Measurements from ENCODE around the gene GJA3. TPM values are rescaled to one million over a fixed set of nuclear protein-coding genes. Genes with fewer than 3 reads are reported as not detected.
"Not testable (repeated sequence)": the region's sequence is repeated elsewhere in the genome, so short reads cannot be mapped to it uniquely, and the experiment has no call there.

The GJA3 gene
- total and polyA plus RNA-seq, 2 donors (not counting 1 experiment from before 2014, with no cell fraction given) = 0.33 to 0.44 TPM

DNA sequence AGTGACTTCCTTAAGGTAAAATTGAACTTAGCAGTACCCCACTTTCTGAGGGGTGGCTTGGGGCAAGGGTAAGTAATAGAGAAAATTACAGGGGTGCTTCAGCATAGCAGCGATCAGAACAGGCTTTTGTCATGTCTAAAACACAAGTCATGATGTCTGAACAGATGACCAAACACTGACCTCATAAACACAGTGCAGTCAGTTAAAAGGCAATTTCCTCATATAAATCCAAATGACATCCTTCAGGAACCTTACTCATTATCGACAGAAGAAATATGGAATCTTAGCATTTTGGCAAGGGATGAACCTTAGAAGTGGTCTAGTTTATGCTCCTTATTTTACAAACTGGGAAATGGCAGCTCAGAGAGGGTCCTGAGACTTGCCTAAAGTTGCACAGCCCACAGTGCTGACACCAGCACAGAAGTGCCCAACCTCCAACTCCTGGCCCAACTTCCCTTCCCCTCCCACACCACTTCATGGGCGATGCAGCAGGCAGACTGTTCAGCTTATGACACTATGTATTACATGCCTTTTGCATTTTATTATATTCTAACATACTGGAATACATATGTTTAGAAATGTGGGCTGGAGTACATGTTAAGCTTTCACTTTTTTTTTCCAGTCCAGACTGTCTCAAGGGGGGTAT is 3.6 kb downstream of the GJA3 start:
- Histone ChIP-seq H3K79me2 (ENCODE audit: control insufficient read depth, insufficient read depth, low read length) (no peaks in the 10 kb centered on the region), H3K4me3 (replicated peaks in 1 of 4; ENCODE audit: control extremely low read depth in 1 of 4, insufficient read depth in 1 of 4, low read depth in 3 of 4, low read length in 4 of 4) (no peak overlapping the region), H2AFZ (ENCODE audit: low read length) (no peak overlapping the region), H4K20me1 (ENCODE audit: control insufficient read depth, extremely low read depth, insufficient read depth, low read length) (no peaks in the 10 kb centered on the region), H3K4me1 (ENCODE audit: control insufficient read depth, extremely low read depth, insufficient read depth, low read length) (no peaks in the 10 kb centered on the region), H3K36me3 (ENCODE audit: control insufficient read depth, insufficient read depth, low read length) (no peaks in the 10 kb centered on the region), H3K9me3 (ENCODE audit: control insufficient read depth, insufficient read depth, low read depth, low read length) (no peaks in the 10 kb centered on the region), H3K27ac (ENCODE audit: insufficient read depth, low read length) (no peak overlapping the region), H3K4me2 (ENCODE audit: extremely low read depth, insufficient read depth, low read length) (no peak overlapping the region), H3K9ac (ENCODE audit: insufficient read depth, low read length) (no peak overlapping the region), H3K27me3 (ENCODE audit: control insufficient read depth, insufficient read depth, low read length) (peaks cover 8% of the 10 kb centered on the region)
- DNase-seq (ENCODE audit: low read depth in 2 of 2) = no peak
- no peak for TF ChIP-seq EZH2 (IDR thresholded peaks at IDR 0.05; ENCODE audit: low read length, missing control alignments)
- no peak for TF ChIP-seq CTCF (conservative IDR thresholded peaks at IDR 0.05 in 1 of 2, IDR thresholded peaks at IDR 0.05 in 1 of 2; ENCODE audit: low read depth in 1 of 2, low read length in 2 of 2)

GRCh38 chr13:20156702-20157101 is 4.2 kb downstream of the GJA3 start:
- no peaks in the 10 kb centered on the region for H3K36me3 ChIP-seq (ENCODE audit: control insufficient read depth, insufficient read depth, low read length)
- no peaks in the 10 kb centered on the region for H3K9me3 ChIP-seq (ENCODE audit: control insufficient read depth, insufficient read depth, low read depth, low read length)
- peaks cover 8% of the 10 kb centered on the region for H3K27me3 ChIP-seq (ENCODE audit: control insufficient read depth, insufficient read depth, low read length)

DNA sequence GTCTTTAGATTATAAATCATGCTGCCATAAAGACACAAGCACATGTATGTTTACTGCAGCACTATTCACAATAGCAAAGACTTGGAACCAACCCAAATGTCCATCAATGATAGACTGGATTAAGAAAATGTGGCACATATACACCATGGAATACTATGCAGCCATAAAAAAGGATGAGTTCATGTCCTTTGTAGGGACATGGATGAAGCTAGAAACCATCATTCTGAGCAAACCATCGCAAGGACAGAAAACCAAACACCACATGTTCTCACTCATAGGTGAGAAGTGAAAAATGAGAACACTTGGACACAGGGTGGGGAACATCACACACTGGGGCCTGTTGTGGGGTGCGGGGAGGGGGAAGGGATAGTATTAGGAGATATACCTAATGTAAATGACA is 7.6 kb downstream of the GJA3 start:
- not testable (repeated sequence) for H3K27me3 ChIP-seq (ENCODE audit: control insufficient read depth, insufficient read depth, low read length); H4K20me1 ChIP-seq (ENCODE audit: control insufficient read depth, extremely low read depth, insufficient read depth, low read length); H3K4me1 ChIP-seq (ENCODE audit: control insufficient read depth, extremely low read depth, insufficient read depth, low read length); H3K36me3 ChIP-seq (ENCODE audit: control insufficient read depth, insufficient read depth, low read length); H2AFZ ChIP-seq (ENCODE audit: low read length); H3K79me2 ChIP-seq (ENCODE audit: control insufficient read depth, insufficient read depth, low read length); H3K9ac ChIP-seq (ENCODE audit: insufficient read depth, low read length); H3K9me3 ChIP-seq (ENCODE audit: control insufficient read depth, insufficient read depth, low read depth, low read length); H3K4me3 ChIP-seq (replicated peaks in 1 of 4; ENCODE audit: control extremely low read depth in 1 of 4, insufficient read depth in 1 of 4, low read depth in 3 of 4, low read length in 4 of 4); DNase-seq (ENCODE audit: low read depth in 2 of 2); H3K4me2 ChIP-seq (ENCODE audit: extremely low read depth, insufficient read depth, low read length); H3K27ac ChIP-seq (ENCODE audit: insufficient read depth, low read length)

More at GRCh38 chr13:20156702-20157101, 4.2 kb downstream of the GJA3 start:
- Histone ChIP-seq H3K4me3 (replicated peaks in 1 of 4; ENCODE audit: control extremely low read depth in 1 of 4, insufficient read depth in 1 of 4, low read depth in 3 of 4, low read length in 4 of 4) (no peak overlapping the region), H2AFZ (ENCODE audit: low read length) (no peak overlapping the region), H3K79me2 (ENCODE audit: control insufficient read depth, insufficient read depth, low read length) (no peaks in the 10 kb centered on the region), H3K9ac (ENCODE audit: insufficient read depth, low read length) (no peak overlapping the region), H3K4me1 (ENCODE audit: control insufficient read depth, extremely low read depth, insufficient read depth, low read length) (no peaks in the 10 kb centered on the region), H3K27ac (ENCODE audit: insufficient read depth, low read length) (no peak overlapping the region), H3K4me2 (ENCODE audit: extremely low read depth, insufficient read depth, low read length) (no peak overlapping the region), H4K20me1 (ENCODE audit: control insufficient read depth, extremely low read depth, insufficient read depth, low read length) (no peaks in the 10 kb centered on the region)
- DNase-seq (ENCODE audit: low read depth in 2 of 2) = no peak
- TF ChIP-seq EZH2 (IDR thresholded peaks at IDR 0.05; ENCODE audit: low read length, missing control alignments) (no peak), CTCF (conservative IDR thresholded peaks at IDR 0.05 in 1 of 2, IDR thresholded peaks at IDR 0.05 in 1 of 2; ENCODE audit: low read depth in 1 of 2, low read length in 2 of 2) (no peak)
